Gastroesophageal sphincter (tissue), 3 donors: Measurements from ENCODE around the gene ZNF32.

ENCODE experiments used
- EP300 ChIP-seq: sonication (generic); formaldehyde crosslinking; IDR thresholded peaks from one replicate; pipeline ENCODE4 v1.6.1; 2017; ENCODE audit warnings: antibody characterized with exemption, mild to moderate bottlenecking
- POLR2A ChIP-seq, 2 donors: fragments of 450-650 bp; IDR thresholded peaks; one replicate each; pipeline ENCODE4 v1.6.1; 2017; ENCODE audit warnings: antibody characterized with exemption in 2 of 2, mild to moderate bottlenecking in 2 of 2, moderate library complexity in 1 of 2
- POLR2AphosphoS5 ChIP-seq: sonication (generic); formaldehyde crosslinking; IDR thresholded peaks from one replicate; pipeline ENCODE4 v1.6.1; 2017; ENCODE audit warnings: antibody characterized with exemption
- TF ChIP-seq, protein P1 (sequence below), 4 experiments: fragments of 200-600 bp in 2 of 4; fragments of 450-650 bp in 2 of 4; sonication (generic) in 1 of 4; IDR thresholded peaks; one replicate each; pipeline ENCODE4 v1.5.1; 2017 to 2019; ENCODE audit warnings: antibody characterized with exemption in 4 of 4, mild to moderate bottlenecking in 2 of 4, moderate library complexity in 2 of 4

DNA sequence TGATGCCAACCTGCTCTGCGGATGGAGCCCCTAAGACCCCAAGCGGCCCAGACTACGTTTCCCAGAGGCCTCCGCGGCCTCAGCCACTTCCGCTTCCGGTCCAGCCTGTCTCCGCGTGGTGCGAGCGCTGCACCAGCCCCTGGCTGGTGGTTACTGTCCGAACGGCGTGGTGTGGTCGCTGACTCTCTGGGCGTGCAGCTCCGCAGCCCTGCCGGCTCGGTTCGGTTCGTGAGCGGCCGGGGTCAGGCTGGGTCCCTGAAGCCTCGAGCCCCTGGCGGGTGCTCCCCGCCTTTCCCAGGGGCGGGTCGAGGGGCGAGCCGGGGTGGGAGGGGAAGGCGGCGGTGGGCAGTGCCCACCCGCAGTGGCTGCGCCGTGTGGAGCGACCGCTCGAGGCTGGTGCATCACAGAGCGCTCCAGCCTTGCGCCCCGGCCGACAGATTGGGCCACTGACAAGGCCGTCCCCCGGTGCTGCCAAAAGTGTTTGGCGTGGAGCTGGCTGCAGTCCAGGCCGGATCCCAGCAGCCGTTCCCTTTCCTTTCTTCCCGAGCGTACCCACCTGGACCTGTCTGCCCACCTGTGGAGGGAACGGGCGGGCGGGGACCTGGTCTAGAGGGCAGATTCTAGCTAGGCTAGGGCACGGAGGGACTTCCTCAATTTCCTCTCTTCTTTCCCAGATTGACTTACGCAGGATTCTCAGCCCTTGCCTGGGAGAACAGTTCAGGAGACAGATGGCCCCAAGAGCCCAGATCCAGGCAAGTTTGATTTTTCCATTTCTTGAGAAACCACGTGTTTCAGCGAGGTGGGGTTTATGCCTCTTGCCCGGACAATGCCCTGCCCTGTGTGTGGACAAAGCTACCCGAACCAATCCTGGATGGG lies 42.1 kb downstream of the ZNF32 start, which contains the start of gene ZNF485:
- TF ChIP-seq POLR2A (IDR thresholded peaks at IDR 0.05), result no peak
- TF ChIP-seq, protein P1, sequence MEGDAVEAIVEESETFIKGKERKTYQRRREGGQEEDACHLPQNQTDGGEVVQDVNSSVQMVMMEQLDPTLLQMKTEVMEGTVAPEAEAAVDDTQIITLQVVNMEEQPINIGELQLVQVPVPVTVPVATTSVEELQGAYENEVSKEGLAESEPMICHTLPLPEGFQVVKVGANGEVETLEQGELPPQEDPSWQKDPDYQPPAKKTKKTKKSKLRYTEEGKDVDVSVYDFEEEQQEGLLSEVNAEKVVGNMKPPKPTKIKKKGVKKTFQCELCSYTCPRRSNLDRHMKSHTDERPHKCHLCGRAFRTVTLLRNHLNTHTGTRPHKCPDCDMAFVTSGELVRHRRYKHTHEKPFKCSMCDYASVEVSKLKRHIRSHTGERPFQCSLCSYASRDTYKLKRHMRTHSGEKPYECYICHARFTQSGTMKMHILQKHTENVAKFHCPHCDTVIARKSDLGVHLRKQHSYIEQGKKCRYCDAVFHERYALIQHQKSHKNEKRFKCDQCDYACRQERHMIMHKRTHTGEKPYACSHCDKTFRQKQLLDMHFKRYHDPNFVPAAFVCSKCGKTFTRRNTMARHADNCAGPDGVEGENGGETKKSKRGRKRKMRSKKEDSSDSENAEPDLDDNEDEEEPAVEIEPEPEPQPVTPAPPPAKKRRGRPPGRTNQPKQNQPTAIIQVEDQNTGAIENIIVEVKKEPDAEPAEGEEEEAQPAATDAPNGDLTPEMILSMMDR (IDR thresholded peaks at IDR 0.05), result peak in 1 of 4 experiments; percentile 36
- TF ChIP-seq EP300, result no peak
- peak; percentile 64 for TF ChIP-seq POLR2AphosphoS5
